H1 (cell line): ENCODE measurements around the gene ADK. TPM values are rescaled to one million over a fixed set of nuclear protein-coding genes. Genes with fewer than 3 reads are reported as not detected.

ENCODE experiments used
- CTCF ChIA-PET: fragments of 300-600 bp; sonication (Branson Sonifier 250); formaldehyde crosslinking; loops from one replicate; lab custom pipeline; 2021; ENCODE audit not compliant: partially characterized antibody; lab: Charles Lee
- POLR2A ChIA-PET: fragments of 300-600 bp; sonication (Branson Sonifier 250); formaldehyde crosslinking; loops from one replicate; lab custom pipeline; 2021; ENCODE audit warnings: inconsistent platforms; ENCODE audit not compliant: partially characterized antibody; lab: Charles Lee
- DNase-seq, 2 experiments: peaks; one replicate each; pipeline versions ENCODE4 v3.0.0 to v3.0.0-alpha.2; 2010 to 2022; ENCODE audit warnings: low spot score in 2 of 2, low read depth in 1 of 2, mixed read lengths in 1 of 2
- FAIRE-seq: peaks from 2 replicates; lab custom pipeline; 2011; peaks lifted over from hg19 to GRCh38; lab: Jason Lieb, UNC
- H2AFZ ChIP-seq: 2 replicates; pipeline ENCODE4 v1.8.1; 2012; ENCODE audit warnings: low read length, inconsistent platforms
- H2AK5ac ChIP-seq: 2 replicates; pipeline ENCODE4 v1.6.1; 2013; ENCODE audit warnings: low read depth, low read length
- H2BK120ac ChIP-seq: replicated peaks from 2 replicates; pipeline ENCODE3; 2013; ENCODE audit warnings: low read depth, low read length, inconsistent platforms
- H2BK12ac ChIP-seq: 2 replicates; pipeline ENCODE4 v1.6.1; 2013; ENCODE audit warnings: low read depth, low read length
- H2BK15ac ChIP-seq: 2 replicates; pipeline ENCODE4 v1.6.1; 2013; ENCODE audit warnings: low read length
- H2BK20ac ChIP-seq: 2 replicates; pipeline ENCODE4 v1.6.1; 2013; ENCODE audit warnings: low read length
- H2BK5ac ChIP-seq: 2 replicates; pipeline ENCODE4 v1.6.1; 2013; ENCODE audit warnings: low read depth, low read length
- H3K14ac ChIP-seq: 2 replicates; pipeline ENCODE4 v1.6.1; 2013; ENCODE audit warnings: inconsistent platforms; ENCODE audit not compliant: insufficient read length
- H3K18ac ChIP-seq: 2 replicates; pipeline ENCODE4 v1.6.1; 2013; ENCODE audit warnings: low read length; ENCODE audit errors: extremely low read depth
- H3K23ac ChIP-seq: 2 replicates; pipeline ENCODE4 v1.6.1; 2013; ENCODE audit warnings: inconsistent platforms; ENCODE audit not compliant: insufficient read length
- H3K23me2 ChIP-seq: 2 replicates; pipeline ENCODE4 v1.6.1; 2013; ENCODE audit warnings: low read depth, low read length
- H3K27ac ChIP-seq: 2 replicates; pipeline ENCODE4 v1.6.1; 2011; ENCODE audit warnings: low read depth, low read length, inconsistent platforms
- H3K27me3 ChIP-seq, 4 experiments: replicated peaks in 1 of 4; 1 replicate in 1 of 4; 2 replicates in 3 of 4; pipeline versions ENCODE4 v1.6.1 to v1.8.1; 2011 to 2013; ENCODE audit warnings: low read length in 3 of 4, mild to moderate bottlenecking in 3 of 4, inconsistent platforms in 2 of 4, mixed read lengths in 2 of 4, moderate library complexity in 1 of 4; ENCODE audit not compliant: control insufficient read depth in 3 of 4, insufficient read depth in 3 of 4; ENCODE audit errors: extremely low read depth in 1 of 4
- H3K36me3 ChIP-seq, 4 experiments: 2 replicates each; pipeline versions ENCODE4 v1.6.1 to v1.8.1; 2011 to 2013; ENCODE audit warnings: mild to moderate bottlenecking in 4 of 4, low read length in 3 of 4, moderate library complexity in 2 of 4, control low read depth in 1 of 4, inconsistent platforms in 1 of 4; ENCODE audit not compliant: insufficient read depth in 4 of 4, control insufficient read depth in 2 of 4
- H3K4ac ChIP-seq: replicated peaks from 2 replicates; pipeline ENCODE3; 2013; ENCODE audit warnings: low read length, low read depth, mixed read lengths, inconsistent platforms; ENCODE audit not compliant: insufficient read length
- H3K4me1 ChIP-seq, 4 experiments: replicated peaks in 1 of 4; 1 replicate in 1 of 4; 2 replicates in 3 of 4; pipeline versions ENCODE4 v1.6.1 to v1.8.1; 2011 to 2013; ENCODE audit warnings: low read length in 3 of 4, inconsistent platforms in 2 of 4, mixed read lengths in 1 of 4; ENCODE audit not compliant: insufficient read depth in 4 of 4, control insufficient read depth in 3 of 4
- H3K4me2 ChIP-seq, 2 experiments: 2 replicates each; pipeline versions ENCODE4 v1.6.1 to v1.8.1; 2011 to 2013; ENCODE audit warnings: low read depth in 2 of 2, low read length in 2 of 2, control low read depth in 1 of 2, inconsistent platforms in 1 of 2, mild to moderate bottlenecking in 1 of 2; ENCODE audit not compliant: insufficient read depth in 1 of 2
- H3K4me3 ChIP-seq, 4 experiments: fragments of 200-600, 300-600 bp in 1 of 4; sonication (generic), shearing (Covaris generic), sonication (Bioruptor Twin) in 1 of 4; 2 replicates each; pipeline versions ENCODE4 v1.5.1 to v1.8.1; 2011 to 2016; ENCODE audit warnings: low read length in 4 of 4, low read depth in 3 of 4, control low read depth in 2 of 4, inconsistent platforms in 2 of 4, mild to moderate bottlenecking in 2 of 4, mixed read lengths in 1 of 4, moderate library complexity in 1 of 4; ENCODE audit not compliant: insufficient read depth in 2 of 4; ENCODE audit errors: extremely low read depth in 1 of 4
- H3K56ac ChIP-seq: replicated peaks from 2 replicates; pipeline ENCODE3; 2013; ENCODE audit warnings: low read depth, mild to moderate bottlenecking, mixed read lengths, low read length, inconsistent platforms; ENCODE audit not compliant: insufficient read length
- H3K79me1 ChIP-seq: 2 replicates; pipeline ENCODE4 v1.6.1; 2013; ENCODE audit warnings: low read depth, low read length, control low read depth
- H3K79me2 ChIP-seq, 2 experiments: 2 replicates each; pipeline versions ENCODE4 v1.6.1 to v1.8.1; 2012 to 2013; ENCODE audit warnings: low read length in 2 of 2, mild to moderate bottlenecking in 2 of 2, inconsistent platforms in 1 of 2; ENCODE audit not compliant: insufficient read depth in 2 of 2, control insufficient read depth in 1 of 2
- H3K9ac ChIP-seq, 4 experiments: replicated peaks in 1 of 4; 1 replicate in 1 of 4; 2 replicates in 3 of 4; pipeline versions ENCODE4 v1.6.1 to v1.8.1; 2011 to 2013; ENCODE audit warnings: low read depth in 3 of 4, low read length in 3 of 4, control low read depth in 2 of 4, mild to moderate bottlenecking in 2 of 4, moderate library complexity in 2 of 4, inconsistent platforms in 1 of 4; ENCODE audit errors: extremely low read depth in 1 of 4
- H3K9me3 ChIP-seq, 2 experiments: 2 replicates each; pipeline versions ENCODE4 v1.6.1 to v1.8.1; 2012 to 2013; ENCODE audit warnings: mild to moderate bottlenecking in 2 of 2, moderate library complexity in 2 of 2, control low read depth in 1 of 2, inconsistent platforms in 1 of 2, low read depth in 1 of 2, low read length in 1 of 2, mixed read lengths in 1 of 2; ENCODE audit not compliant: insufficient read depth in 2 of 2
- H4K20me1 ChIP-seq, 2 experiments: replicated peaks in 1 of 2; 2 replicates each; pipeline versions ENCODE3 to v1.8.1; 2011 to 2013; ENCODE audit warnings: inconsistent platforms in 2 of 2, low read length in 2 of 2, mild to moderate bottlenecking in 1 of 2; ENCODE audit not compliant: insufficient read depth in 2 of 2, control insufficient read depth in 1 of 2
- H4K5ac ChIP-seq: 2 replicates; pipeline ENCODE4 v1.6.1; 2013; ENCODE audit warnings: low read length, low read depth, mixed read lengths, inconsistent platforms; ENCODE audit not compliant: insufficient read length
- H4K8ac ChIP-seq: 2 replicates; pipeline ENCODE4 v1.8.0; 2013; ENCODE audit warnings: mild to moderate bottlenecking, moderate library complexity, low read length, inconsistent platforms; ENCODE audit not compliant: insufficient read depth; ENCODE audit errors: extremely low read depth
- H4K91ac ChIP-seq: replicated peaks from 2 replicates; pipeline ENCODE3; 2013; ENCODE audit warnings: low read length, mixed read lengths, inconsistent platforms; ENCODE audit not compliant: insufficient read length
- BCL11A ChIP-seq, 2 experiments: IDR thresholded peaks; one replicate each; pipeline ENCODE4 v1.6.1; 2011; ENCODE audit warnings: low read depth in 2 of 2, low read length in 2 of 2, mild to moderate bottlenecking in 2 of 2
- CTBP2 ChIP-seq: IDR thresholded peaks from 2 replicates; pipeline ENCODE4 v1.7.0; 2011; ENCODE audit warnings: borderline replicate concordance, mild to moderate bottlenecking, moderate library complexity, mixed read lengths, low read length; ENCODE audit not compliant: insufficient read depth, insufficient read length
- E2F6 ChIP-seq: IDR thresholded peaks from 2 replicates; pipeline ENCODE4 v1.6.1; 2012; ENCODE audit warnings: inconsistent platforms
- KDM4A ChIP-seq: IDR thresholded peaks from one replicate; pipeline ENCODE4 v1.7.1; 2012; ENCODE audit warnings: low read depth, mild to moderate bottlenecking, moderate library complexity, low read length, inconsistent platforms; ENCODE audit not compliant: severe bottlenecking
- MAX ChIP-seq: IDR thresholded peaks from 2 replicates; pipeline ENCODE4 v1.6.1; 2012; ENCODE audit warnings: inconsistent platforms
- PHF8 ChIP-seq: fragments of 200-600 bp; sonication (generic); conservative IDR thresholded peaks from 2 replicates; pipeline ENCODE4 v1.7.1; 2012; ENCODE audit warnings: low read depth, mild to moderate bottlenecking, inconsistent platforms, low read length, moderate library complexity
- POLR2A ChIP-seq, 2 experiments: IDR thresholded peaks; 1 replicate in 1 of 2; 2 replicates in 1 of 2; pipeline ENCODE4 v1.6.1; 2011; ENCODE audit warnings: low read depth in 2 of 2, low read length in 2 of 2, mild to moderate bottlenecking in 2 of 2; ENCODE audit errors: control extremely low read depth in 1 of 2
- POLR2AphosphoS5 ChIP-seq: IDR thresholded peaks from 2 replicates; pipeline ENCODE4 v1.6.1; 2011; ENCODE audit warnings: low read depth, low read length
- RBBP5 ChIP-seq: IDR thresholded peaks from 2 replicates; pipeline ENCODE4 v1.7.1; 2012; ENCODE audit warnings: low read depth, mild to moderate bottlenecking, inconsistent platforms, low read length, moderate library complexity, borderline replicate concordance
- RNF2 ChIP-seq: fragments of 200-900, 300-1000 bp; sonication (generic); IDR thresholded peaks from 2 replicates; pipeline ENCODE4 v1.7.1; 2016; ENCODE audit warnings: borderline replicate concordance, low read depth, mild to moderate bottlenecking, antibody characterized with exemption, low read length; ENCODE audit not compliant: poor library complexity, severe bottlenecking; ENCODE audit errors: missing control alignments
- SIRT6 ChIP-seq: IDR thresholded peaks from one replicate; pipeline ENCODE4 v1.7.1; 2012; ENCODE audit warnings: low read length, inconsistent platforms
- TCF12 ChIP-seq: IDR thresholded peaks from 2 replicates; pipeline ENCODE4 v1.6.1; 2011; ENCODE audit warnings: low read depth, mild to moderate bottlenecking, low read length
- ZNF274 ChIP-seq: IDR thresholded peaks from 2 replicates; pipeline ENCODE4 v1.7.0; 2012; ENCODE audit warnings: low read length, borderline replicate concordance; ENCODE audit errors: extremely low read depth
- whole genome bisulfite sequencing, 2 experiments: shearing (Covaris generic) in 1 of 2; methylation state at CpG; one replicate each; pipeline versions ENCODE4 v1.1.6 to v1.1.7; 2013 to 2015; ENCODE audit warnings: low lambda C conversion rate in 2 of 2, mixed read lengths in 2 of 2, inconsistent platforms in 1 of 2, low coverage in 1 of 2, missing lambda C conversion rate in 1 of 2; ENCODE audit not compliant: insufficient replicate concordance in 2 of 2, insufficient coverage in 1 of 2, insufficient read length in 1 of 2; ENCODE audit errors: extremely low coverage in 1 of 2, missing lambda C conversion rate in 1 of 2; 5-methylcytosine and 5-hydroxymethylcytosine counted together
- polyA plus RNA-seq, 7 experiments: library from polyadenylated mRNA; depleted of rRNA in 3 of 7; stranded (reverse) in 5 of 7; unstranded in 2 of 7; fragments of >200 nt in 5 of 7; fragments of 200-250 nt in 2 of 7; gene quantifications; 1 replicate in 5 of 7; 2 replicates in 1 of 7; 4 replicates in 1 of 7; pipeline versions ENCODE4 v1.2.1 to v1.2.3, GENCODE V29; 2011 to 2013; ENCODE audit warnings: missing spikeins in 2 of 7, mixed read lengths in 2 of 7
- total RNA-seq: library from RNA; stranded (reverse); fragmentation: NEBNext Ultra II Directional; extraction: Animal tissue kit (Norgen Biotek cat#: 25700); gene quantifications from 2 replicates; pipeline ENCODE4 v1.2.1, GENCODE V29; 2021

ADK gene
- total and polyA plus RNA-seq, 2 of the 8 experiments (the other 6 are each of a cell fraction or from before 2014, with no cell fraction given), result 12.3 to 42.4 TPM

GRCh38 chr10:74382663-74383062 lies 231.6 kb downstream of the ADK start:
- no peaks in the 10 kb centered on the region for H3K27me3 ChIP-seq
- DNase-seq (no peak), FAIRE-seq (no peak)
- H3K79me2 ChIP-seq, result 0 out of 4 replicates have a peak, but pooled peaks cover 0 to 2% of the 10 kb centered on the region in 2 experiments
- no peak overlapping the region for H4K5ac ChIP-seq
- no peak overlapping the region for H2BK20ac ChIP-seq
- no peak overlapping the region for H3K18ac ChIP-seq
- no peak overlapping the region for H2AFZ ChIP-seq
- H4K20me1 ChIP-seq, result no peaks in the 10 kb centered on the region
- H3K36me3 ChIP-seq, result no peaks in the 10 kb centered on the region
- H2BK15ac ChIP-seq, result no peak overlapping the region
- no peaks in the 10 kb centered on the region; the same call in 1 of the 2 replicates for H3K23me2 ChIP-seq
- H3K9ac ChIP-seq, result no peak overlapping the region
- no peak overlapping the region for H2BK120ac ChIP-seq
- no peaks in the 10 kb centered on the region for H3K79me1 ChIP-seq
- ChIA-PET POLR2A (no interaction called here), CTCF (interaction anchor here (0.9 kb wide), 1 partner anchor 364 kb away, joined by 3 read pairs; no protein-coding TSS in a partner anchor)
- no peak overlapping the region for H2AK5ac ChIP-seq
- no peak overlapping the region for H3K27ac ChIP-seq
- H2BK12ac ChIP-seq, result no peak overlapping the region
- no peaks in the 10 kb centered on the region for H3K4me1 ChIP-seq
- H2BK5ac ChIP-seq, result no peak overlapping the region
- H3K4me2 ChIP-seq, result no peak overlapping the region
- H4K8ac ChIP-seq, result no peak overlapping the region
- no peaks in the 10 kb centered on the region for H3K9me3 ChIP-seq
- no peak overlapping the region for H3K4me3 ChIP-seq
- H3K23ac ChIP-seq, result no peak overlapping the region
- no peak overlapping the region for H3K56ac ChIP-seq
- no peak overlapping the region for H3K14ac ChIP-seq
- no peak overlapping the region for H3K4ac ChIP-seq
- whole genome bisulfite sequencing, 2 experiments, result 86% methylated on average over 1 of the region's 1 CpG; no CpG with 5 or more reads in 1 of the 2 experiments
- H4K91ac ChIP-seq, result no peak overlapping the region
- TF ChIP-seq CTBP2 (no peak), RNF2 (no peak), BCL11A (IDR thresholded peaks at IDR 0.05; ENCODE audit: low read depth in 2 of 2, low read length in 2 of 2) (no peak), RBBP5 (no peak), POLR2A (IDR thresholded peaks at IDR 0.05; ENCODE audit: control extremely low read depth in 1 of 2, low read depth in 2 of 2, low read length in 2 of 2) (no peak), KDM4A (no peak), MAX (no peak), POLR2AphosphoS5 (no peak), ZNF274 (no peak), SIRT6 (no peak), TCF12 (no peak), PHF8 (no peak), E2F6 (no peak)
